Measurements from ENCODE around the gene CEACAM4.

DNA sequence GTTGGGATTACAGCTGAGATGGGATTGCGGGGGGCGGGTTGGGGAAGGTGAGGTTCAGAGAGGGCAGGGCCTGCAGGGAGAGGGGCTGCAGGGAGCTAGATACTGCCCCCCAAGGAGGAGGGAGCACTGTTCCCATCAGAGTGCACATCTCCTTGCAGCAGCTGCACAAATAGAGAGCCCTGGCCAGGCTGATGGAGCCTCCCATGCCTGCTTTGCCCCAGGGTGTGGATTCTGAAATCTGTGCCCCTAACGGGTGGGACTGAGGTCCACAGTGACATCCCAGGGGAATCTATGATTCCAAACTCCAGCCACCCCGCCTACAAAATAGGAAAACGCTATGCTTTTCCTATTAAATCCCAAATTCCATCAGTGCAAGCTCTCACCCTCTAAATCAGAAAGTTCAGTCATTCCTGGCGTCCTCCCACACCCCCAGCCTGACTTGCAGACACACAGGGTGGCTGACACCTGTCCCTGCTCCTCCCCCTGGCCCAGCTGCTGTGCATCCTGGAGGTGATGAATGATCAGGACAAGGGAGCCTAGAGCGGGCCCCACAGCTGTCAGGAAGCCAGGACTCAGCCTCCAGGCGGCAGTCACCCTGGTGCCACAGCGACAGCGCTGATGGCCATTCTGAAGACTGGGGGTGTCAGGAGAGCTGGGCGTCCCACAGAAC lies 57.3 kb downstream of the CEACAM4 start:
- TF ChIP-seq, protein P1, sequence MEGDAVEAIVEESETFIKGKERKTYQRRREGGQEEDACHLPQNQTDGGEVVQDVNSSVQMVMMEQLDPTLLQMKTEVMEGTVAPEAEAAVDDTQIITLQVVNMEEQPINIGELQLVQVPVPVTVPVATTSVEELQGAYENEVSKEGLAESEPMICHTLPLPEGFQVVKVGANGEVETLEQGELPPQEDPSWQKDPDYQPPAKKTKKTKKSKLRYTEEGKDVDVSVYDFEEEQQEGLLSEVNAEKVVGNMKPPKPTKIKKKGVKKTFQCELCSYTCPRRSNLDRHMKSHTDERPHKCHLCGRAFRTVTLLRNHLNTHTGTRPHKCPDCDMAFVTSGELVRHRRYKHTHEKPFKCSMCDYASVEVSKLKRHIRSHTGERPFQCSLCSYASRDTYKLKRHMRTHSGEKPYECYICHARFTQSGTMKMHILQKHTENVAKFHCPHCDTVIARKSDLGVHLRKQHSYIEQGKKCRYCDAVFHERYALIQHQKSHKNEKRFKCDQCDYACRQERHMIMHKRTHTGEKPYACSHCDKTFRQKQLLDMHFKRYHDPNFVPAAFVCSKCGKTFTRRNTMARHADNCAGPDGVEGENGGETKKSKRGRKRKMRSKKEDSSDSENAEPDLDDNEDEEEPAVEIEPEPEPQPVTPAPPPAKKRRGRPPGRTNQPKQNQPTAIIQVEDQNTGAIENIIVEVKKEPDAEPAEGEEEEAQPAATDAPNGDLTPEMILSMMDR (IDR thresholded peaks at IDR 0.05 in 2 of 3, conservative IDR thresholded peaks at IDR 0.05 in 1 of 3; ENCODE audit: insufficient read depth in 2 of 3, low read depth in 1 of 3, low read length in 3 of 3), result no peak
- TF ChIP-seq, protein P2, sequence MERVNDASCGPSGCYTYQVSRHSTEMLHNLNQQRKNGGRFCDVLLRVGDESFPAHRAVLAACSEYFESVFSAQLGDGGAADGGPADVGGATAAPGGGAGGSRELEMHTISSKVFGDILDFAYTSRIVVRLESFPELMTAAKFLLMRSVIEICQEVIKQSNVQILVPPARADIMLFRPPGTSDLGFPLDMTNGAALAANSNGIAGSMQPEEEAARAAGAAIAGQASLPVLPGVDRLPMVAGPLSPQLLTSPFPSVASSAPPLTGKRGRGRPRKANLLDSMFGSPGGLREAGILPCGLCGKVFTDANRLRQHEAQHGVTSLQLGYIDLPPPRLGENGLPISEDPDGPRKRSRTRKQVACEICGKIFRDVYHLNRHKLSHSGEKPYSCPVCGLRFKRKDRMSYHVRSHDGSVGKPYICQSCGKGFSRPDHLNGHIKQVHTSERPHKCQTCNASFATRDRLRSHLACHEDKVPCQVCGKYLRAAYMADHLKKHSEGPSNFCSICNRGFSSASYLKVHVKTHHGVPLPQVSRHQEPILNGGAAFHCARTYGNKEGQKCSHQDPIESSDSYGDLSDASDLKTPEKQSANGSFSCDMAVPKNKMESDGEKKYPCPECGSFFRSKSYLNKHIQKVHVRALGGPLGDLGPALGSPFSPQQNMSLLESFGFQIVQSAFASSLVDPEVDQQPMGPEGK (CRISPR knock-in tag; IDR thresholded peaks at IDR 0.05; ENCODE audit: borderline replicate concordance), result no peak
